ENCODE measurements around the gene RGS7BP. TPM values are rescaled to one million over a fixed set of nuclear protein-coding genes. Genes with fewer than 3 reads are reported as not detected.

The RGS7BP gene
- not detected for polyA plus RNA-seq (ENCODE audit: low read depth in 6 of 6)

GRCh38 chr5:64505769-64506566 lies at the start of gene RGS7BP:
RGS7BP (plus strand) TSS chr5:64506015; CDS start chr5:64506625, 610 bp downstream.
- Mint-ChIP-seq H3K27ac (no peak within 1 kb of the TSS), H3K4me1 (peaks cover 0 to 7% (median 3%) of the 10 kb centered on the region in 3 donors), H3K9me3 (peaks cover 0 to 13% (median 2%) of the 10 kb centered on the region in 7 donors), H3K4me3 (peak within 1 kb of the TSS in 4 of 8 donors; percentile 25 to 65 (median 36)), H3K27me3 (peaks cover 19 to 40% (median 40%) of the 10 kb centered on the region in 3 donors), H3K36me3 (no peaks in the 10 kb centered on the region)
- ATAC-seq (ENCODE audit: low read depth in 2 of 2) (no peak), DNase-seq (no peak)

- H3K27ac Mint-ChIP-seq: no peak overlapping the region
- ATAC-seq (ENCODE audit: low read depth in 2 of 2): no peak
- no peak overlapping the region for H3K4me3 Mint-ChIP-seq
- no peak for DNase-seq
- H3K9me3 Mint-ChIP-seq: peaks cover 0 to 20% (median 10%) of the 10 kb centered on the region in 7 donors
- no peaks in the 10 kb centered on the region for H3K36me3 Mint-ChIP-seq
- H3K27me3 Mint-ChIP-seq: no peaks in the 10 kb centered on the region
- no peaks in the 10 kb centered on the region for H3K4me1 Mint-ChIP-seq
These were observed 48.0 kb upstream of the RGS7BP start for GRCh38 chr5:64457846-64458245.

- Mint-ChIP-seq H3K36me3 (no peaks in the 10 kb centered on the region), H3K4me3 (no peak overlapping the region), H3K27ac (peak overlapping the region in 1 of 6 donors; percentile 55), H3K4me1 (no peaks in the 10 kb centered on the region), H3K27me3 (no peaks in the 10 kb centered on the region), H3K9me3 (peaks cover 3 to 26% (median 16%) of the 10 kb centered on the region in 7 donors)
- no peak for DNase-seq
- no peak for ATAC-seq (ENCODE audit: low read depth in 2 of 2)
These were observed 46.9 kb upstream of the RGS7BP start for GRCh38 chr5:64458948-64459347.

- no peaks in the 10 kb centered on the region for H3K4me1 Mint-ChIP-seq
- ATAC-seq (ENCODE audit: low read depth in 2 of 2) (no peak), DNase-seq (no peak)
- no peaks in the 10 kb centered on the region for H3K27me3 Mint-ChIP-seq
- peaks cover 6 to 37% (median 19%) of the 10 kb centered on the region in 7 donors for H3K9me3 Mint-ChIP-seq
- no peak overlapping the region for H3K27ac Mint-ChIP-seq
- H3K36me3 Mint-ChIP-seq: no peaks in the 10 kb centered on the region
- no peak overlapping the region for H3K4me3 Mint-ChIP-seq
These were observed 43.4 kb upstream of the RGS7BP start for GRCh38 chr5:64462391-64462790.

GRCh38 chr5:64486163-64486562 lies 19.7 kb upstream of the RGS7BP start:
- ATAC-seq (ENCODE audit: low read depth in 2 of 2): no peak
- H3K9me3 Mint-ChIP-seq: peaks cover 13 to 23% (median 16%) of the 10 kb centered on the region in 7 donors
- no peak for DNase-seq
- H3K4me3 Mint-ChIP-seq: no peak overlapping the region
- no peaks in the 10 kb centered on the region for H3K4me1 Mint-ChIP-seq
- H3K27me3 Mint-ChIP-seq: no peaks in the 10 kb centered on the region
- no peaks in the 10 kb centered on the region for H3K36me3 Mint-ChIP-seq
- H3K27ac Mint-ChIP-seq: no peak overlapping the region

GRCh38 chr5:64487283-64487682 lies 18.5 kb upstream of the RGS7BP start:
- no peak for DNase-seq
- H3K4me3 Mint-ChIP-seq: no peak overlapping the region
- no peak overlapping the region for H3K27ac Mint-ChIP-seq
- H3K4me1 Mint-ChIP-seq: no peaks in the 10 kb centered on the region
- H3K27me3 Mint-ChIP-seq: no peaks in the 10 kb centered on the region
- H3K9me3 Mint-ChIP-seq: peaks cover 11 to 23% (median 17%) of the 10 kb centered on the region in 7 donors
- H3K36me3 Mint-ChIP-seq: no peaks in the 10 kb centered on the region
- no peak for ATAC-seq (ENCODE audit: low read depth in 2 of 2)

GRCh38 chr5:64489857-64490256 lies 16.0 kb upstream of the RGS7BP start:
- peaks cover 5 to 16% (median 11%) of the 10 kb centered on the region in 7 donors for H3K9me3 Mint-ChIP-seq
- H3K27me3 Mint-ChIP-seq: no peaks in the 10 kb centered on the region
- no peak overlapping the region for H3K4me3 Mint-ChIP-seq
- DNase-seq (no peak), ATAC-seq (ENCODE audit: low read depth in 2 of 2) (no peak)
- no peak overlapping the region for H3K27ac Mint-ChIP-seq
- H3K36me3 Mint-ChIP-seq: no peaks in the 10 kb centered on the region
- H3K4me1 Mint-ChIP-seq: no peaks in the 10 kb centered on the region

GRCh38 chr5:64497386-64497785 lies 8.4 kb upstream of the RGS7BP start:
- peaks cover 0 to 10% (median 1%) of the 10 kb centered on the region in 7 donors for H3K9me3 Mint-ChIP-seq
- ATAC-seq (ENCODE audit: low read depth in 2 of 2) (no peak), DNase-seq (no peak)
- peaks cover 0 to 8% (median 5%) of the 10 kb centered on the region in 3 donors for H3K27me3 Mint-ChIP-seq
- no peak overlapping the region for H3K27ac Mint-ChIP-seq
- H3K4me3 Mint-ChIP-seq: no peak overlapping the region
- no peaks in the 10 kb centered on the region for H3K4me1 Mint-ChIP-seq
- no peaks in the 10 kb centered on the region for H3K36me3 Mint-ChIP-seq

GRCh38 chr5:64502196-64502595 lies 3.6 kb upstream of the RGS7BP start:
- Mint-ChIP-seq H3K4me1 (peaks cover 0 to 7% (median 3%) of the 10 kb centered on the region in 3 donors), H3K27ac (no peak overlapping the region), H3K27me3 (peaks cover 23 to 38% (median 34%) of the 10 kb centered on the region in 3 donors), H3K9me3 (peaks cover 0 to 14% (median 2%) of the 10 kb centered on the region in 7 donors), H3K4me3 (no peak overlapping the region), H3K36me3 (no peaks in the 10 kb centered on the region)
- DNase-seq (no peak), ATAC-seq (ENCODE audit: low read depth in 2 of 2) (no peak)

- peak overlapping the region in 1 of 8 donors; percentile 29 for H3K4me3 Mint-ChIP-seq
- DNase-seq: no peak
- peaks cover 0 to 7% (median 3%) of the 10 kb centered on the region in 3 donors for H3K4me1 Mint-ChIP-seq
- ATAC-seq (ENCODE audit: low read depth in 2 of 2): no peak
- H3K36me3 Mint-ChIP-seq: no peaks in the 10 kb centered on the region
- peaks cover 22 to 40% (median 40%) of the 10 kb centered on the region in 3 donors for H3K27me3 Mint-ChIP-seq
- no peak overlapping the region for H3K27ac Mint-ChIP-seq
- H3K9me3 Mint-ChIP-seq: peaks cover 0 to 13% (median 2%) of the 10 kb centered on the region in 7 donors
These were observed 900 bp downstream of the RGS7BP start for GRCh38 chr5:64506567-64507263.

- H3K4me1 Mint-ChIP-seq: peaks cover 0 to 7% (median 3%) of the 10 kb centered on the region in 3 donors
- no peak overlapping the region for H3K4me3 Mint-ChIP-seq
- H3K36me3 Mint-ChIP-seq: no peaks in the 10 kb centered on the region
- peaks cover 26 to 40% (median 40%) of the 10 kb centered on the region in 3 donors for H3K27me3 Mint-ChIP-seq
- no peak overlapping the region for H3K27ac Mint-ChIP-seq
- no peak for ATAC-seq (ENCODE audit: low read depth in 2 of 2)
- H3K9me3 Mint-ChIP-seq: peaks cover 0 to 13% (median 2%) of the 10 kb centered on the region in 7 donors
- DNase-seq: no peak
These were observed 1.4 kb downstream of the RGS7BP start for GRCh38 chr5:64507264-64507605.

GRCh38 chr5:64509828-64510227 lies 4.0 kb downstream of the RGS7BP start:
- Mint-ChIP-seq H3K9me3 (peaks cover 0 to 4% (median 0%) of the 10 kb centered on the region in 7 donors), H3K36me3 (no peaks in the 10 kb centered on the region), H3K4me3 (no peak overlapping the region), H3K27ac (no peak overlapping the region), H3K27me3 (peaks cover 20 to 26% (median 23%) of the 10 kb centered on the region in 3 donors), H3K4me1 (peaks cover 0 to 7% (median 3%) of the 10 kb centered on the region in 3 donors)
- no peak for ATAC-seq (ENCODE audit: low read depth in 2 of 2)
- DNase-seq: no peak

- H3K36me3 Mint-ChIP-seq: no peaks in the 10 kb centered on the region
- DNase-seq (no peak), ATAC-seq (ENCODE audit: low read depth in 2 of 2) (no peak)
- H3K4me1 Mint-ChIP-seq: no peaks in the 10 kb centered on the region
- H3K27me3 Mint-ChIP-seq: peaks cover 0 to 9% (median 9%) of the 10 kb centered on the region in 3 donors
- H3K27ac Mint-ChIP-seq: no peak overlapping the region
- peaks cover 0 to 4% (median 0%) of the 10 kb centered on the region in 7 donors for H3K9me3 Mint-ChIP-seq
- no peak overlapping the region for H3K4me3 Mint-ChIP-seq
These were observed 7.7 kb downstream of the RGS7BP start for GRCh38 chr5:64513492-64513891.

GRCh38 chr5:64514612-64515011 lies 8.8 kb downstream of the RGS7BP start:
- no peak overlapping the region for H3K27ac Mint-ChIP-seq
- ATAC-seq (ENCODE audit: low read depth in 2 of 2): no peak
- no peak overlapping the region for H3K4me3 Mint-ChIP-seq
- H3K4me1 Mint-ChIP-seq: no peaks in the 10 kb centered on the region
- H3K36me3 Mint-ChIP-seq: no peaks in the 10 kb centered on the region
- peaks cover 0 to 4% (median 1%) of the 10 kb centered on the region in 7 donors for H3K9me3 Mint-ChIP-seq
- no peak for DNase-seq
- H3K27me3 Mint-ChIP-seq: peaks cover 0 to 9% (median 7%) of the 10 kb centered on the region in 3 donors

Measured in naive B cell (primary cell).